GM19025 (cell line): Measurements from ENCODE around the gene CCDC106.

Experiments used
- ATAC-seq: cut with Tn5 transposase; IDR thresholded peaks from one replicate; pipeline ENCODE4 v1.9.1; 2021; ENCODE audit warnings: mild to moderate bottlenecking, low read depth, moderate library complexity; ENCODE audit not compliant: unreplicated experiment

CCDC106 gene

DNA sequence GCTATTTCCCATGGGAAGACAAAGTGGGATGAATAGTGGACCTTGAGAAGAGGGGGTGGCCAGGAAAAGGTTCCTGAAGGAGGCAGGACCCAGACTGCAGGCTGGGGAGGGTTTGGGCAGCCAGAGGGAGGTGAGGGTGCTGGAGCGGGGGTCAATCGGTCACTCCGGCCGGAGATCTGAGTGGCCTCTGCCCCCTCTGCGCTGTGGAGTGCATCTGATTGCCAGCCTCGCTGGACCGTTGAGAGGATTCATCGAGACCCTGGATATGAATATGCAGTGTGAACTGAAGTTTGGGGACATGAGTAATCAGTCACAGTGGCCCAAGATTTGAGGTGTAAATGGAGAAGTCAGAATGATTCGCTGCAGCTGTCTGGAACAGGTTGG, 12.7 kb upstream of the CCDC106 start:
- no peak for ATAC-seq

DNA sequence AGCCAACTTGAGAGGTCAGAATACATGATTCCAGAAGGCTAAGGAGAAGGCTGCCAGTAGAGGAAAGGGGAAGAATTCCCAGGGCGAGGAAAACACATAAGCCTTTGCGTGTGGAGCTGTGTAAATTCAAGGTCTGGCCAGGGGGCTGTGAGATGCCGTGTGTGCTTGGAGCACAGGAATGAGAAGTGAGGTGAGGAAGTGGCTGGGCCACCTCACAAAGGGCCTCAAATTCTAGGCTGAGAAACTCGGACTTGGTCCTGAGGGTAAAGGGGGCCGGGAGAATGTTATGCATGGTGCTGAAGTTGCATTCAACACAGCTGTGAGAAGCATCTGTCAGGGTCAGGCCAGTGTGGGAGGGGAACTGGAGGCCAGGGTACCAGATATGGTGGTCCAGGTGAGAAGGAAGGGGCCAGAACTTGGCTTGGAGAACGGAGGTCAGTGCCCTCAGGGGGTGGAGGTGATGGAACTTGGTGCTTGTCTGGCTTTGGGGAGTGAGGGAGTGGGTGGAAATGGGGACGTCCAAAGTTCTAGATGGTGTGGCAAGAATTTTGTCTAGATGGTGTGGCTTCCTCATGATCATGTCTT, 12.1 kb upstream of the CCDC106 start:
- ATAC-seq, result no peak

DNA sequence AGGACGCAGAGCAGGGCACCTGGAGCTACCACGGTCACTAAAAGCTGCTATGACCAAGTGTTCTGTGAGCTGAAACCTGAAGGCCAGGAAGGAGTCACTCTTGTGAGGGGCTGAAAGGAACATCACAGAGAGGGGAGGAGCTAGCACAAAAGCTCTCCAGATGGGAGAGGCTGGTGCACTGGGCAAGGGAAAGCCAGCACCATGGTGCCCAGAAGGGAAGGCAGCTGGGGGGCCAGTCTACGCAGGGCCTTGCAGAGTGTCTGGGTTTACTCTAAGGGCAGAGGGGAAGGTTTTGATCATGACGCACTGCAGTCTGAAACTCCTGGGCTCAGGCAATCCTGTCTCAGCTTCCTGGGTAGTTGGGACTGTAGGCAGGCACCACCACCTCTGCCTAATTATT, 11.3 kb upstream of the CCDC106 start:
- ATAC-seq, result no peak

DNA sequence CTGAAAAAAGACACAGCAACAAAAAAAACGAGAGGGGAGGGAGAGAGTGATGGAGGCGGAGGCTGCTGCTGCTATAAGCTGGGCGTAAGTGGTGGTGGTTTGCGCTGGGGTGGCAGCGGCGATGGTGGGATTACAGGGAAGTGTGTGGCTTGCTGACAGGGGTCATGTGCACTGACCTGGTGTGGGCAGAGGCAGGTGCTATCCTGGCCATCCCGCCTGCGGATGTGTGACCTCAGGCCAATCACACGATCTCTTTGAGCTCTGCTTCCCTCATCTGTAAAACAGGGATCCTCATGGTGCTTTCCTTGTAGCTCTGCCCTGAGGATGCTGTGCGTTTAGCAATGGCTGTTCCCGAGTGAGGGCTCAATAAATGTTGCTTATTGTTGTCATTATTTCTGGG, 10.5 kb upstream of the CCDC106 start:
- ATAC-seq, result no peak

DNA sequence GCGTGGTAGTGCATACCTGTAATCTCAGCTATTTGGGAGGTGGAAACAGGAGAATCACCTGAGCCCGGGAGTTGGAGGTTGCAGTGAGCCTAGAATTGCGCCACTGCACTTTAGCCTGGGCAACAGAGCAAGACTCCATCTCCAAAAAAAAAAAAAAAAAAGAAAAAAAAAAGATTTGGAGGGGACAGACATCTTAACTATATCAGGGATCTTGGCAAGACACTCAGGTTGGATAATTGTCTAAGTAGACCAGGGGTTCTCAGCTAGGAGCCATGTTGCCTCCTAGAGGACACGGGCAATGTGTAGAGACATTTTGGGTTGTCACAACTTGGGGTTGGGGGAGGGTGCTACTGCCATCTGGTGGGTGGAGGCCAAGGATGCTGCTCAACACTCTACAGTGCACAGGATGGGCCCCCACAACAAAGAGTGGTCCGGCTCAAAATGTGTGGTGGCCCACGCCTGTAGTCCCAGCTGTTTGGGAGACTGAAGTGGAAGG, 9.1 kb upstream of the CCDC106 start:
- ATAC-seq, result no peak

DNA sequence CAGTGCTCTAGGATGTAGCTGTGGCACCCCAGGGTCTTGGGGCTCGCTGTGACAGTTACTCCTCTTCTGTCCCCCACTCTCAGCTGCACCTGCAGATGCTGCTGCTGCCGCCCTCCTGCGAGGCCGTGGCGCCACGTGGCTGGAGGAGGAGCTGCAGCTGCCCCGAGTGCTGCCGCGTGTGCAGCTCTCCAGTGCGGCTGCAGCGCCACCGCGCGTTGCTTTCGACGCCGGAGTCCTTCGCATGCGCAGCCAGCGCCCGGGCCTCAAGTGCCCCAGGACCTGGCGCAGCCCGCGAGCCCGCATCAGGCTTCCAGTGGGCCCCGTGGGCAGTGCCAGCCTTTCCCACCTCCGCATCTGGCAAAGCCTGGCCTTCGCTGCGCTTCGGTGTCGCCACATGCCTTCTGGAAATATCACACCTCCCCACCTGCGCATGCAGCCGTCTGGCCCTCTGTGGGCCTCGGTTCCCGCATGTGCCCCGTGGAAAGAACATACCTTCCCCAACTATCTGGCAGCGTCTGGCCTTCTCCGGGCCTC, 7.9 kb upstream of the CCDC106 start:
- ATAC-seq, result no peak

DNA sequence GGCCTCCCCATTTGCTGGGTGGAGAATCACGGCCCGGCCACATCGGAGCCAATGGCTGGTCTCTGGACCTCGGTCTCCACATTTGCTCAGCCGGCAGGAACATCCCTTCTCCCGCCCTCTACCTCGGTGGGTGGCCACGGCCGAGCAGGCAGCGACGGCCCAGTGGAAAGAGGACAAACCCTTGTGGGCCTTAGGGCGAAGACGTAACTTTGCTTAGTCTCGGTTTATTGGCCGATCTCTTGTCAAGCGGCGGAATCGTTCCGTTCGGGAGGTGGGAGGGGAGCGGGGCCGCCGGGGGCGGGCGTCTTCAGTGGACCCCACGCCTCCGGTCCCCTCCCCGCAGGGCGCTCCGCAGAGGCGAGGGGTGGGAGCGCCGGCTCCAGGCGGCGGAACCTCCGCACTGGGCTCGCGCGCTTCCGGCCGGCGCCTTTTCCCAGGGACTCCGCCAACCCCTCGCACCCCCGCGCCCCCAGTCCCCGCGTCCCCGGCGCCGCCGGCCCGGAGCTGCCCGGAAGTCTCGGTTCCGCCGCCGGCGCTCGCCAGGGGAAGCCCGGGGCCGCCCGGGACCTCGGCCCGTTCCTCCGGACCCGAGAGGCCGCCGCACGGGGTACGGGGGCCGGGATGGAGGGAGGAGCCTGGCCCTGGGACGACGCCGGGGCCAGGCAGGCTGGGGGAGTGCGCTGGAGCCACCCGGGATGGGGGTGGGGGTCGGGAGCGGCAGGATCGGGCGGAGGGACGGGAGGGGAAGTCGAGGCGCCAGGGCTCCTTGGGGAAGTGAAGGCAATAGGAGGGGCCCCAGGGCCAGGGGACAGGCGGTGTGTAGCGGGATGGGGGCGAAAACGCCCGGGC, 7.2 kb upstream of the CCDC106 start, which contains the start of gene ZNF580:
ZNF580 (plus strand) TSS at position 426 of the 849 bp plus-strand sequence. CDS start 1,507 bp downstream, outside the sequence.
- ATAC-seq, result peak; percentile 32

DNA sequence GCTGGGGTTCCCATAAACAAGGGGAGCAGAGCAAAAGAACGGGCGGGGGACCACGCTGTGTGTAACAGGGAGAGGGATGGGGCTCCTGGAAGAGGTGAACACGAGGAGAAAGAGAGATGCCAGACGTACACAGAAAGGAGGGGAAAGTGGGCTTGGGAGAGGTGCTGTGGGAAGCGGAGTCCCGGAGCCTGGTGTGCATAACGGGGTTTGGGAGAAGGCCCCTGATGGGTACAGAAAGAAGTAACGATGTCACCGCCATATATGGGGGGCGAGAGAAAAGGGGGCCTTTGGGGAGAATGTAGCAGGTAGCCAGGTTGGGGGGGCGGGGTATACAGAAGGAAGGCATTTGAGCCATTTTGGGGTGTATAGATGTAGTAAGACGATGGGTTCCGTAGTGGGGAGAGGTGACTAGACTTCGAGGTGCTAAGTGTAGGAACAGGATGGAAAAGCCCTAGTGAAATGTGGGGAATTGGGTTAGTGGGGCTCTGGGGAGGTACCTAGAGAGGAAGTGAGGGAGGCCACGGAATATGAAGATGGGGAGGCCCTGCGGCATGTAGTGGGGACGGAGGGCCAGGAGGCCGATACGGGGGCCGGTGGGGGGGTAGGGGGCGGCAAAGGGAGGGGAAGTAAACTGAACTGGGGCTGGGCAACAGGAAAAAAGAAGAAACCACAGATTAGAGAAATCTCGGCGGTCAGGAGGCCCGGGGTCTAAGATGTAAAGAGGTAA, 6.4 kb upstream of the CCDC106 start:
- no peak for ATAC-seq

DNA sequence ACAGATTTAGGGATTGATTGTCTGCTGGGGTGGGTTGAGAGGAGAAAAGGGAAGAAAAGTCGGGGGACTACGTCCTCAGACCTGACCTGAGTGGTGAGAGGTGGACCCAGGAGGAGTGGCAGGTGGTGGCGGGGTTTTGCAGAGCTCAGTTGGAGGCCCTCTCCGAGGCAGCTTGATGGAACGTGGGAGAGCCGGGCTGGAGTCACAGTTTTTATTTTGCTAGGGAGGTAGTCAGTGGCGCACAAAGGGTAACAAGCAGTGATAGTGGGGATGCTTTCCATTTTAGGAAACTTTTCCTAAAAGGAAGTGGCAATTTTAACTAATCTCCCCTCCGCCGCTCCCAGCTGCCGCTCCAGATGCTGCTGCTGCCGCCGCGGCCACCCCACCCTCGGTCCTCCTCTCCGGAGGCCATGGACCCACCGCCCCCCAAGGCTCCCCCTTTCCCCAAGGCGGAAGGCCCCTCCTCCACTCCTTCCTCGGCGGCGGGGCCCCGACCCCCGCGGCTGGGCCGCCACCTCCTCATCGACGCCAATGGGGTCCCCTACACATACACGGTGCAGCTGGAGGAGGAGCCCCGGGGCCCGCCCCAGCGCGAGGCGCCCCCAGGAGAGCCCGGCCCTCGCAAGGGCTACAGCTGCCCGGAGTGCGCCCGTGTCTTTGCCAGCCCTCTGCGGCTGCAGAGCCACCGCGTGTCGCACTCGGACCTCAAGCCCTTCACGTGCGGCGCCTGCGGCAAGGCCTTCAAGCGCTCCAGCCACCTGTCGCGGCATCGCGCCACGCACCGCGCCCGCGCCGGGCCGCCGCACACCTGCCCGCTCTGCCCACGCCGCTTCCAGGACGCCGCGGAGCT, 5.6 kb upstream of the CCDC106 start:
- ATAC-seq, result no peak

DNA sequence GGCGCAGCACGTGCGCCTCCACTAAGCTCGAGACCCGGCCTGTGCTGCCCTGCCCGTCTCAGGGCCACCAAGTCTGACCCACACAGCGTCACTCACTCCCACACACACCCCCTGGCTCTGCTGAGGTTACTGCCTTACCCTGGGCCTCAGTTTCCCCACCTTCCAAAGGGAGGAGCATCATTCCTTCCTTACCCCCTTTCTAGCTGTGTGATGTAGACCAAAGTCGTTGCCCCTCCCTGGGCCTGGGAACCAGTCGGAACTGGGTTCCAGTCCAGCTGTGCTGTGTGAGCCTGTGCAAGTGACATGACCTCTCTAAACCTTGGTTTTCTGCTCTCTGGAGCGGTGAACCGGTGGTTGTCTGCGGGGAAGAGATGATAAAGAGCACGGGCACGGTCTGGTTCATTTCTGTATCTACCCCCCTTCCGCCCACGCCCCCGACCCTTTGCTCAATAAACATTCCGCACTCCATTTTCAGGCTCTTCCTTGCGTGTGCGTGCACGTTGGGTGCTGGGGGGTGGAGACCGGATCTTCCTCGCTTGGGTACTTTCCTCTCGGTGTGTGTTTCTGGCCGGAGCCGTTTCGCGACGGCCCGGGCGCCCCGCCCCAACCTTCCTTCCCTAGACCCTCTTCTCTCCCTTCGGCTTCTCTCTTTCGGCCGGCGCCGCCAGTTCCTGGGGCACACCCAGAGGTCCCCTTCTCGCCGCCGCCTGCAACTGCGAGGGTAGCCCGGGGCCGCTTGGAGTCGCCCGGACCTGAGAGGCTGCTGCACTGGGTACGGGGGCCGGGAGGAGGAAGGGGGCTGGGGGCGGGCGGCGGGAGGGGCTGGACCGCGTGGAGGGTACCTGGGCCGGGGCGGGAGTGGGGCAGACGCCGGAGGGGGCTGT, 4.8 kb upstream of the CCDC106 start, which contains the start of gene ZNF581:
ZNF581 (plus strand) TSS at position 647 of the 884 bp plus-strand sequence. CDS start 923 bp downstream, outside the sequence.
- ATAC-seq, result no peak

DNA sequence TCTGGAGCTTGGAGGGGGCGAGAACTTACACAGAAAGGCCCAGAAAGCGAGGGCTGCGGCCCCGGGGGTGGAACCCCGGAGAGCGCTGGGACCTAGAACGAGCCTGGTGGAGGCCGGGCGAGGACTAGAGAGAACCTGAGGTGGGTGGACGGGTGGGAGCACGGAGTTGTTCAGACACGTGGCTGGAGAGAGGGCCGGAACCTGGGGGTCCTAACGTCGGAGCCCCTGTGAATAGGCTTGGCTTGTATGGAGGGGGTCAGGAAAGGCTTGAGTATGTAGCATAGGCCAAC, 4.2 kb upstream of the CCDC106 start:
- no peak for ATAC-seq

DNA sequence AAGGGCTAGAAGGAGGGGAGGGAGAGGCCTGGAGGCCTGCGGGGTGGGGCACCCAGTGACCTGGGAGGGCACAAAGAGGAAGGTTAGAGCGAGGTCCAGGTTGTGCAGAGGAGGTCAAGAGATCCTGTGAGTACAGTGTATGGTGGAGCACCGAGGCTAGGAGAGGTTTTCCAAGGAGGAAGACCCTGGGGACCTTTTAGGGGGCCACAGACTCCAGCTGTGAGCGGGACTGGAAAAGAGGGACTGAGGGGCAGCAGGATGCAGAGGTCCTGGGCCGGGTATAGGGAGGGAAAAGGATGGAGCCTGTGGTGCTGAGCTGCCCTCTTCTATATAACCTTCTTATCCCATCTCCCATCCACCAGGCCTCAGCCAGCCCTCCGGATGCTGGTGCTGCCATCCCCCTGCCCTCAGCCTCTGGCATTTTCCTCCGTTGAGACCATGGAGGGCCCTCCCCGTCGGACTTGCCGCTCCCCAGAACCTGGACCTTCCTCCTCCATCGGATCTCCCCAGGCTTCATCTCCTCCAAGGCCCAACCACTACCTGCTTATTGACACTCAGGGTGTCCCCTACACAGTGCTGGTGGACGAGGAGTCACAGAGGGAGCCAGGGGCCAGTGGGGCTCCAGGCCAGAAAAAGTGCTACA, 3.7 kb upstream of the CCDC106 start:
- no peak for ATAC-seq

DNA sequence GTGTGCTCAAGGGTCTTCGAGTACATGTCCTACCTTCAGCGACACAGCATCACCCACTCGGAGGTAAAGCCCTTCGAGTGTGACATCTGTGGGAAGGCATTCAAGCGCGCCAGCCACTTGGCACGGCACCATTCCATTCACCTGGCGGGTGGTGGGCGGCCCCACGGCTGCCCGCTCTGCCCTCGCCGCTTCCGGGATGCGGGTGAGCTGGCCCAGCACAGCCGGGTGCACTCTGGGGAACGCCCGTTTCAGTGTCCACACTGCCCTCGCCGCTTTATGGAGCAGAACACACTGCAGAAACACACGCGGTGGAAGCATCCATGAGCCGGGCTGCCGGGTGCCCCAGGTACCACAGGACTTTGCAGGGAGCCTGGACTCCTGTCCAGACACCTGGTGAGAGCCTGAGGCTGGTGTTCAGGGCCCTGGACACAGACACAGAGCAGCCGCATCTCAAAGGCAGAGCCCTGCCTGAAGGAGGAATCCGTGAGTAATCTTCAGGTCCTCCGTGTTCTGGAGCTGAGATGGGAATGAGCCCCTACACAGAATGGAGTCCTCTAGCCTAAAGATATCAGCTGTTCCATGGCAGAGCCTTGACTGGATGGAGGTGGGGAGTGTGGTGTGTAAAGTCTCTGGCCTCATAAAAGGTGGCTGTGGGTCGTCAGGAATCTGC, 3.0 kb upstream of the CCDC106 start:
- no peak for ATAC-seq

DNA sequence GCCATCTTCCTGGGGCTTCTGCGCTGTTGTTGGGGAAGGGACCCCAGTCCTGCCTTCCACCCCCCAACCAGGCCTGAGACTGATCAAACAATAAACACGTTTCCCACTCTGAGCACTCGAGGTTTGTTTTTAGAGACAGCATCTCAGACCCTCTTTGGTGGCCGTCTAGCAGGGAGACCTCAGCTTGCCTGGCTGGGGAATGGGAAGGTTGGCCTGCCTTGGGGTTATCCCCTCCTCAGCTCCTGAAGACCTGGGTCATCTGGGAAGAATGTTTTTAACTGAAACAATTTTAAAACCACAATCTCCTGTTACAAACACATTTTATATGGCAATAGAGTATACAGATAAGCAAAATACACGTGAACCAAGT, 2.5 kb upstream of the CCDC106 start:
- no peak for ATAC-seq

DNA sequence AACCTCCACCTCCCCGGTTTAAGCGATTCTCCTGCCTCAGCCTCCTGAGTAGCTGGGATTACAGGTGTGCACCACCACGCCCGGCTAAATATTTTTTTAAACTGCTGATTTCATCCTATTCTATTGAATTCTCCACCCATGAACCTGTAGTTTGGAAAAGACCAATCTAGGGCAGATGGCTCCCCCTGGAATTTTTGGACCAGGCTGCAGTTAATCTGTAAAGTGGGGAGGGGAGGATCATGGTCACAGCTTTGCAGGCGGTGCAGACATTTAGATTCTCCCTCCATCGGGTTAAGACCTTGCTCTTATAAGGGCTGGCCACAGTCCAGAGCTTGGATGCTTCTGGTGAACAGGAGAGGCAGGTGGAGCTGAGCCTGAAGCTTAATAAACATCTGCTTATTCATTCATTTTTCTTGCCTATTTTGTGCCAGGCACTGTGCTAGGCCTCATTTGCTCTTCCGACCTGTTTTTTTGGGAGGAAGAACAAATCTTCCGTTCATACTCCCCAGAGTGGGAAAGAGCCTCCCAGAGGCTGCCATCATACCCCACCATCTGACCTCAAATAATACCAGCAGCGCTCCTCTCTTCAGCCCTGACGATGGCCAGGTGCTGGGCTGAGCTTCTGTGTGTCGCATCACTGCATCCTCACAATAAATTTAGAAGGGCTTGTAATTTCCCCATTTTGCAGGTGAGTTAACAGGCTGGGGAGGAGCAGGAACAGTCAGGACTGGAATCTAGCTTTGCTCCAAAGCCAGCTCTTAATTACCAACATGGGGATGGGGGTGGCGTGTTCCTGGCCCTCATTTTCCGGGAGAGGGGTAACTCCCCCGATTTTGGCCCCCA, 902 bp upstream of the CCDC106 start:
- ATAC-seq, result no peak

DNA sequence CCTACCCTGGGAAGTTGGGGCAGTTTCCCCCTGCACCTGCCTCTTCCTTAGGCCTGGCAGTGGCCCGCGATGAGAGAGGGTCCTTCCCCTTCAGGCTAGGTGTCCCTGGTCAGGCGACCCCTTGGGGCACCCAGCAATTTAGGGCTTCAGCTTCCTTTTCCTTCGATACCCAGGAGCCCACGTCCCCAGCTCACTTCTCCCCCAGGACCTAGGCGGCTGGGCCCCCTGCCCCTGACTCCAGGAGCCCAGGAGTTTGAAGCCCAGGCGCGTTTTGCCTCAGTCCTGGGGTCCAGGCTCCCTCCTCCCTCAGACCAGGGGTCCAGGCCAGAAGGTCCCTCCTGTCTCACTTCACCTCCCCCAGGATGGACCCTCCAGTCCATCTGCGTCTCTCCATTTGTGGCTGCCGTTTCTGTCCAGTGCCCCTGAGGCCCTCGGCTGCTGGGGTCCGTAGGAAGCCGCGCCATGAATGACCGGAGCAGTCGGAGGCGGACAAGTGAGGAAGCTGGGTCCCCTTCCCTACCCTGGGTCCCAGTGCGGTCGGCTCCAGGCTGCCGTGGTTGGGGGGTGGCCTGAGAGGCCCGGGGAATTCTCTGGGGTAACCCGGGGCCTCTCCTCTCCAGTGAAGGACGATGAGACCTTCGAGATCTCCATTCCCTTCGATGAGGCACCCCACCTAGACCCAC, 714 bp downstream of the CCDC106 start:
- ATAC-seq, result no peak
